NCI-H345 (cell line): Measurements from ENCODE around the gene CENATAC.
A peak's percentile ranks its signal among the peaks of the same experiment; 100 is the strongest.
"Not testable (repeated sequence)": the region's sequence is repeated elsewhere in the genome, so short reads cannot be mapped to it uniquely, and the experiment has no call there.

Experiments
- DNase-seq: peaks from one replicate; lab custom pipeline; 2025; lab: John Stamatoyannopoulos, UW

The CENATAC gene

DNA sequence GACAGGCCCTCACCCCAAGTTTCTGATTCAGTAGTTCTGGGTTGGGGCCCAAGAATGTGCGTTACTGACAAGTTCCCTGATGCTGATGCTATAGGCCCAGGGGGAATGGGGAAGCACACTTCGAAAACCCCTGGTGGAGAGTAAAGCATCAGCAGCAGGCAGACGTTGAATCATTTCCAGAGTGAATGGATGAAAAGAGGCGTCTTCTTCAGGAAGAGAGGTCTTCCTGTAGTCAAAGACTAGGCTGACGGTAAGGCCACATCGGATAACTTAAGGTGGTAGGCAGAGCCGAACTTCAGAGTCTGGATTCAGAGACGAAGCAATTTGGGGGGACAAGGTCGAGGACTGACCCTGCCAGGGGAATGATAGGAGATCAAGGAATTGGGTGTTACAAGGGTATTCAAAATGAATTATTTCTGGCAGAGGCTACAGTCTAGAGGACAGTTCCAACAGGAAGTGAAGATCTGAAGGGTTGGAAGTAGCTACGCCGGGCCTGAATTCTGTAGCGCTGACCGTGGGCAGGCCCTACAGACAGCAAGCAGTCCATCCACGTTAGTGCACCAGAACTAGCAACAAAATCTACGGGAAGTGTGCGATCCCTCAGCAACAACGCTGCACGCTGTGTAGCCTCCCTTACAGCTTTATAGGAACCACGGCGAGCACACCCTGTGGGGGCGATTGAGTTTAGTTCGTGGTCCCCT, 862 bp upstream of the CENATAC start:
- no peak for DNase-seq

DNA sequence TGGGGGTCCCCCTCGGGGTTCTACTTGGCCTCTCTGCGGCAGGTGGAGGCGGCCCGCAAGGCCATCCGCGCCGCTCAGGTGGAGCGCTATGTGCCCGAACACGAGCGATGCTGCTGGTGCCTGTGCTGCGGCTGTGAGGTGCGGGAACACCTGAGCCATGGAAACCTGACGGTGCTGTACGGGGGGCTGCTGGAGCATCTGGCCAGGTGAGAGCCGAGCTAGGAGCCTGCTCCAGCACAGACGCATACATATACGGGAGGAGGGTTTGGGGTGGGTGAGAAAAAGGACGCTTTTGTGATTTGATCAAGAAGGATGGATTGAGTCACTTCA, 415 bp downstream of the CENATAC start:
- no peak for DNase-seq

GRCh38 chr11:118998822-118999221, 884 bp downstream of the CENATAC start:
- no peak for DNase-seq

- no peak for DNase-seq
Measured at GRCh38 chr11:119000906-119001305, 3.0 kb downstream of the CENATAC start.

DNA sequence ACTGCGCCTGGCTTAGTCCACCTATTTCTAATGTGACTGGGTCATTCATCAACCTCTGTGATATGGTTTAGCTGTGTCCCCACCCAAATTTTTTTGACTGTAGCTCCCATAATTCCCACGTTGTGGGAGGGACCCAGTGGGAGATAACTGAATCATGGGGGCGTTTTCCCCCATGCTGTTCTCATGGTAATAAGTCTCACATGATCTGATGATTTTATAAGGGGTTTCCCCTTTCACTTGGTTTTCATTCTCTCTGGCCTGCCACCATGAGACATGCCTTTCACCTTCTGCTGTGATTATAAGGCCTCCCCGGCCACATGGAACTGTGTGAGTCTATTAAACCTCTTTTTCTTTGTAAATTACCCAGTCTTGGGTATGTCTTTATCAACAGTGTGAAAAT, 8.7 kb downstream of the CENATAC start:
- no peak for DNase-seq

DNA sequence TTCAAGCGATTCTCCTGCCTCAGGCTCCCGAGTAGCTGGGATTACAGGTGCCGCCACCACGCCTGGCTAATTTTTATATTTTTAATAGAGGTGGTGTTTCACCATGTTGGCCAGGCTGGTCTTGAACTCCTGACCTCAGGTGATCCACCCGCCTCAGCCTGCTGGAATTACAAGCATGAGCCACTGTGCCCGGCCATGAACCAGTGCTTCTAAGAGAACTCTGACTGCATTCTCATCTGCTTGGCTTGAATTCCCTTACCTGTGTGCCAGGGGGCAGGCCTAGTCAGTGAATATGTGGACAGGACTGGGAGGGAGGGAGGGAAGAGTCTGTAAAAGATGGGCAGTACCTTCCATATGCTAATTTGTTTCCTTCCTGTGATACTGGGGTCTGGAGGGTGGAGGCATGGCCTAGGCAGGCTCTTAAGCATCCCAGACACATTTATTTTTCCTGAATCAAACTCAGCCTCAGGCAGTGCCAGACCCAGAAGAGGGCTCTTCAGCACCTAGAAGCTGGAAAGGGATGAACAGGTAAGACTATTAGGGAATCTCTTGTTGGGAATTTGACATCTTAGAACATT, 13.6 kb downstream of the CENATAC start:
- no peak for DNase-seq

GRCh38 chr11:119012629-119013170, 14.8 kb downstream of the CENATAC start:
- no peak for DNase-seq

DNA sequence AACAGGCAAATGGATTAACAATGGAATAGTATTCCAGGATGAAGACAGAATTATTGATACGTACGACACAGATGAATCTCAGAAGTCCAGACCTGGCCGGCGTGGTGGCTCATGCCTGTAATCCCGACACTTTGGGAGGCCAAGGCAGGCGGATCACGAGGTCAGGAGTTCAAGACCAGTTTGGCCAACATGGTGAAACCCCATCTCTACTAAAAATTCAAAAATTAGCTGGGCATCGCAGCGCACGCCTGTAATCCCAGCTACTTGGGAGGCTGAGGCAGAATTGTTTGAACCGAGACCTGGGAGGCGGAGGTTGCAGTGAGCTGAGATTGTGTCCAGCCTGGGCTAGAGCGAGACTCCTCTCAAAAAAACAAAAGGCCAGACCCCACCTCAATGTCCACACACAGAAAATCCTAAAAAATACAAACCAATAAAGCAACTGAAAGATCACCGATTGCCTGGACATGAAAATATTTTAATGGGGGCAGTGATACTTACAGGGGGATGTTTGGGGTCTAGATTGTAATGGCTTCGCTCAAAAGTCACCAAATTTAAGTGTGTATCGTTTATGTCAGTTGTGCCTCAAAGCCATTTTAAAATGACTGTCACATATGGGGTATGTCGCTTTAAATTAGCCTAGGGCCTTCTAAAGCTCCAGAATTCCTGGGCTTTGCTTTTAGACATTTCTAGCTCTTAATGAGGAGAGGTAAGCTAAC, 16.4 kb downstream of the CENATAC start:
- no peak for DNase-seq

GRCh38 chr11:119015054-119015611, 17.2 kb downstream of the CENATAC start:
- DNase-seq: no peak

- no peak for DNase-seq
Measured at GRCh38 chr11:119016216-119017009, 18.5 kb downstream of the CENATAC start.

DNA sequence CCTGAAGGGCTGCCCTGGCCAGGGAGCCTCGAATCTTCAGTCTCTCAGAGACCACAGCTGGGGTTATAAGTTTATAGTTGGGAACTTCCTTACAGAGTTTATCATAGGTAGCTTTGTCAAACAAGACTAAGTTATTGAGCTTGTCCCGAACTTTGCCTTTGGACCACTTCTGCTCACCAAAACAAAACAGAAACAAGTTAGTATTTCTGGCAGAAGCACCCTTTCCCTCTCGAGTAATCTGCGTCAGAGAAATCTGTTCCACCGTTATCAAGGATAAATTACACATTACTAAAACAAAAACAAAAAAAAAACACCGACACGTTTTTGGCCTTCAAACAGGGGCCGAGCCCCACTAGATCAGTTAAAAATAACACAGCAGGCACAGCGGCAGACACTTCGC, 19.4 kb downstream of the CENATAC start:
- not testable (repeated sequence) for DNase-seq

GRCh38 chr11:119018074-119018938, 20.4 kb downstream of the CENATAC start, which contains the start of the genes RPS25 and TRAPPC4:
Gene RPS25, minus strand, starts transcription at chr11:119018343. Its CDS starts 59 bp downstream, at chr11:119018284.
Gene TRAPPC4, plus strand, starts transcription at chr11:119018766. Its CDS starts 30 bp downstream, at chr11:119018796.
- peak; percentile 97 for DNase-seq

DNA sequence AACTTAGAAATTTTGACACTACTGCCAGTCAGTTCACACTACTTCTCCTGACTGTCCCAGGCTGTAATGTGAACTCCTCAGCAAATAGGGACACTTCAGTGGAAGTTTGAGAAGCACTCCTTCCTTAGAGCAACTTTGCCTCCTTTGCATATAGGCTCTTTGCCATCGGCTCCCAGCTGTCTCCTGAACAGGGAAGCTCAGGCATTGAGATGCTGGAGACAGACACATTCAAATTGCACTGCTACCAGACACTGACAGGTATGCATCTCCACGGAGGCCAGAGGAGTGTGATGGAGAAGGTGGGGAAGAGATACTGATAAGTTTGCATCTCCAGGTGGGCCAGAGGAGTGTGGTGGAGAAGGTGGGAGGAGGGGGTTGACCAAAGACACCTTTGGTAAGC, 22.1 kb downstream of the CENATAC start:
- DNase-seq: no peak

- DNase-seq: no peak
Measured at GRCh38 chr11:119021631-119022030, 23.7 kb downstream of the CENATAC start.

GRCh38 chr11:119023741-119024140, 25.8 kb downstream of the CENATAC start:
- DNase-seq: no peak

- no peak for DNase-seq
Measured at GRCh38 chr11:119024430-119025098, 26.6 kb downstream of the CENATAC start.

DNA sequence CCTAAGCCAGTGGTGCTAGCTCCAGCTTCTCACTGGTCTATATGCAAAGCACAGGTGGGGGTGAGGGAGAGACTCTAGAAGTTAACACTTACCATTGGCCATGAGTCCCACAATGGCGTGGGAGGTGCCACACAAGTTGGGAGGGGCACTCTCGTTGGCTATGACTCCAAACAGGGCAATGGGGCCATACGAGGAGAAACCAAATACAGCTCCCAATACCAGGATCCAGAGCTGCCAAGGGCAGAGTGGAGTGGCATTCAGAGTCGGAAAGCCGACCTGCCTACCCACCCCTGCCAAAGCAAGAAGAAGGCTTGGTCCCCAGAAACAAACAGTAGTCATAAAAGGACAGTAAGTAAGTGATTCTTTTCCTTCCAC, 27.1 kb downstream of the CENATAC start:
- no peak for DNase-seq

DNA sequence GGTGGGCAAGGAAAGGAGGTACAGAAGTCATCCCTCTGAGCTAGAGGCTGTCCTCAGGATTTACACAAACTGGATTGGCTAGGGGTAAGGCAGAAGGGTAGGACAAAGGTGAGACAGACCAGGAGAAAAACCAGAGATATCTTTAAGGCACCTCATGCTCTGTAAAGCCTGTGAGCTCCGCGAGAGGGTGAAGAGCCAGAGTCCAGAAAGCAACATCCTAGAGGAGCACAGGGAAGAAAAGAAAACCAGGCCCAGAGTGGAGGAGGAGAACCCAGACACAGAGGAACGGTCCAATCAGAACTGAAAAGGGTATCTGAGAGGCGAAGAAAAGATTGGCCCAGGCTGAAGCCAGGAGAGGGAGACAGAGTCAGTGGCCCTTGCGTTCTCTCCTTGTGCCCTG, 27.6 kb downstream of the CENATAC start:
- no peak for DNase-seq

GRCh38 chr11:119025978-119026766, 28.2 kb downstream of the CENATAC start:
- no peak for DNase-seq
